GM12878 (cell line): ENCODE measurements around the gene HDAC9. TPM values are rescaled to one million over a fixed set of nuclear protein-coding genes. Genes with fewer than 3 reads are reported as not detected.

ENCODE experiments used
- ATAC-seq: fragments of 200-7000 bp; cut with Tn5 transposase; 3 replicates; pipeline ENCODE4 v1.9.1; 2020; ENCODE audit warnings: mild to moderate bottlenecking, moderate library complexity
- BruUV-seq: library from RNA; stranded (reverse); fragments of 400-500 nt; replicated peaks from 2 replicates; lab custom pipeline; 2021; lab: Mats Ljungman, UMichigan
- CTCF ChIA-PET: fragments of 300-600 bp; sonication (Branson Sonifier 250); formaldehyde crosslinking; extraction: SDS; loops from one replicate; lab custom pipeline; 2021; ENCODE audit warnings: inconsistent platforms; lab: Yijun Ruan, JAX
- POLR2A ChIA-PET: fragments of 350-600 bp; formaldehyde crosslinking; extraction: SDS; loops from one replicate; lab custom pipeline; 2021; ENCODE audit warnings: inconsistent platforms; lab: Charles Lee
- RAD21 ChIA-PET: fragments of 300-600 bp; sonication (Branson Sonifier 250); formaldehyde crosslinking; loops from one replicate; lab custom pipeline; 2023; ENCODE audit warnings: antibody characterized with exemption; ENCODE audit not compliant: unreplicated experiment; lab: Charles Lee
- SMC1A ChIA-PET: fragments of 300-600 bp; sonication (Branson Sonifier 250); formaldehyde crosslinking; loops from one replicate; lab custom pipeline; 2023; ENCODE audit not compliant: unreplicated experiment, uncharacterized antibody; lab: Charles Lee
- DNase-seq: peaks from one replicate; pipeline ENCODE4 v3.0.0-alpha.2; 2011; ENCODE audit warnings: low read depth, low spot score
- FAIRE-seq: peaks from 3 replicates; lab custom pipeline; 2011; peaks lifted over from hg19 to GRCh38; lab: Jason Lieb, UNC
- H2AFZ ChIP-seq: 2 replicates; pipeline ENCODE4 v1.6.0; 2011; ENCODE audit warnings: low read depth, low read length, control low read depth; ENCODE audit not compliant: control insufficient read depth
- H3K27ac ChIP-seq: 2 replicates; pipeline ENCODE4 v1.5.1; 2011; ENCODE audit warnings: control low read depth; ENCODE audit not compliant: control insufficient read depth, insufficient read depth
- H3K27me3 ChIP-seq, 2 experiments: replicated peaks in 1 of 2; 2 replicates each; pipeline versions ENCODE4 v1.6.0 to v1.6.1; 2011; ENCODE audit warnings: low read length in 1 of 2; ENCODE audit not compliant: control insufficient read depth in 2 of 2, insufficient read depth in 2 of 2
- H3K36me3 ChIP-seq, 2 experiments: 2 replicates each; pipeline ENCODE4 v1.5.1; 2011; ENCODE audit warnings: low read length in 1 of 2; ENCODE audit not compliant: control insufficient read depth in 2 of 2, insufficient read depth in 2 of 2
- H3K4me1 ChIP-seq: 2 replicates; pipeline ENCODE4 v1.6.1; 2011; ENCODE audit warnings: mild to moderate bottlenecking, low read length, moderate library complexity, mixed read lengths; ENCODE audit not compliant: control insufficient read depth, insufficient read depth
- H3K4me2 ChIP-seq: 2 replicates; pipeline ENCODE4 v1.6.0; 2011; ENCODE audit warnings: control low read depth; ENCODE audit not compliant: control insufficient read depth, insufficient read depth
- H3K4me3 ChIP-seq: fragments of 200-600 bp; sonication (generic); 2 replicates; pipeline ENCODE4 v1.5.1; 2016
- H3K79me2 ChIP-seq: 2 replicates; pipeline ENCODE4 v1.6.0; 2011; ENCODE audit warnings: low read length; ENCODE audit not compliant: control insufficient read depth, insufficient read depth
- H3K9ac ChIP-seq: 2 replicates; pipeline ENCODE4 v1.8.0; 2011; ENCODE audit warnings: low read length, control low read depth, mixed read lengths; ENCODE audit not compliant: control insufficient read depth, insufficient read depth
- H3K9me3 ChIP-seq: replicated peaks from 3 replicates; pipeline ENCODE4 v1.5.1; 2011; ENCODE audit warnings: mild to moderate bottlenecking, low read length; ENCODE audit not compliant: control insufficient read depth, insufficient read depth
- H4K20me1 ChIP-seq: 2 replicates; pipeline ENCODE4 v1.6.0; 2011; ENCODE audit not compliant: control insufficient read depth, insufficient read depth
- BACH1 ChIP-seq: fragments of 450-650 bp; IDR thresholded peaks from 2 replicates; pipeline ENCODE4 v1.6.1; 2017; ENCODE audit warnings: mild to moderate bottlenecking, borderline replicate concordance
- CTCF ChIP-seq, 3 experiments: IDR thresholded peaks in 2 of 3; conservative IDR thresholded peaks in 1 of 3; 2 replicates each; pipeline ENCODE4 v1.5.1; 2011; ENCODE audit warnings: low read depth in 3 of 3, low read length in 3 of 3, mild to moderate bottlenecking in 3 of 3, control low read depth in 2 of 3, moderate library complexity in 2 of 3, inconsistent platforms in 1 of 3, mixed read lengths in 1 of 3; ENCODE audit not compliant: control insufficient read depth in 2 of 3, insufficient read depth in 1 of 3; ENCODE audit errors: extremely low read depth in 1 of 3
- EP300 ChIP-seq, 2 experiments: fragments of 150-350 bp in 1 of 2; IDR thresholded peaks; 2 replicates each; pipeline ENCODE4 v1.6.1; 2011 to 2012; ENCODE audit warnings: low read depth in 2 of 2, low read length in 2 of 2, borderline replicate concordance in 1 of 2, improper control_type of control experiment in 1 of 2, inconsistent platforms in 1 of 2; ENCODE audit not compliant: control insufficient read depth in 1 of 2
- GATAD2B ChIP-seq: fragments of 450-650 bp; conservative IDR thresholded peaks from 2 replicates; pipeline ENCODE4 v1.6.1; 2017; ENCODE audit warnings: low read depth, mild to moderate bottlenecking, moderate library complexity
- MYC ChIP-seq: IDR thresholded peaks from 2 replicates; pipeline ENCODE4 v1.6.1; 2011; ENCODE audit warnings: mild to moderate bottlenecking, low read length, moderate library complexity, inconsistent platforms; ENCODE audit not compliant: insufficient read depth, insufficient replicate concordance, insufficient read length, severe bottlenecking
- PRDM15 ChIP-seq: fragments of 450-650 bp; formaldehyde crosslinking; IDR thresholded peaks from 2 replicates; pipeline ENCODE4 v1.4.0; 2020; ENCODE audit warnings: mild to moderate bottlenecking, moderate library complexity
- RAD21 ChIP-seq: IDR thresholded peaks from 2 replicates; pipeline ENCODE4 v1.6.1; 2011; ENCODE audit warnings: mild to moderate bottlenecking, low read depth, low read length, moderate library complexity; ENCODE audit not compliant: insufficient read depth
- SIN3A ChIP-seq: IDR thresholded peaks from 2 replicates; pipeline ENCODE4 v1.6.1; 2012; ENCODE audit warnings: low read depth, low read length, improper control_type of control experiment
- SMAD1 ChIP-seq: fragments of 450-650 bp; IDR thresholded peaks from 2 replicates; pipeline ENCODE4 v1.6.1; 2018; ENCODE audit warnings: mild to moderate bottlenecking, low read depth; ENCODE audit not compliant: partially characterized antibody
- SMC3 ChIP-seq: IDR thresholded peaks from 2 replicates; pipeline ENCODE4 v1.6.1; 2011; ENCODE audit warnings: low read length, improper control_type of control experiment, borderline replicate concordance
- STAT1 ChIP-seq: fragments of 450-650 bp; conservative IDR thresholded peaks from 2 replicates; pipeline ENCODE4 v1.6.1; 2014; ENCODE audit warnings: antibody characterized with exemption, mild to moderate bottlenecking
- ZBTB33 ChIP-seq: fragments of 450-650 bp; IDR thresholded peaks from 2 replicates; pipeline ENCODE4 v1.6.1; 2017; ENCODE audit warnings: mild to moderate bottlenecking
- WGBS: methylation state at CpG from one replicate; pipeline ENCODE4 v1.1.6; 2016; ENCODE audit warnings: low lambda C conversion rate; ENCODE audit not compliant: insufficient replicate concordance, insufficient coverage; ENCODE audit errors: missing lambda C conversion rate; 5-methylcytosine and 5-hydroxymethylcytosine counted together
- in situ Hi-C: fragments of 300-500 bp; cut with MboI; formaldehyde crosslinking; loops from 9 replicates; pipeline ENCODE4 v1.14.3; 2018; ENCODE audit warnings: mixed read lengths
- intact Hi-C: fragments of 100-400 bp; cut with micrococcal nuclease; formaldehyde crosslinking; loops from one replicate; pipeline ENCODE4 v1.14.2; 2022; ENCODE audit not compliant: unreplicated experiment
- polyA plus RNA-seq, 11 experiments: library from polyadenylated mRNA; depleted of rRNA in 4 of 11; unstranded in 6 of 11; stranded (reverse) in 5 of 11; fragments of >200 nt; fragmentation: Nextera tagmentation in 4 of 11; fragmentation: Illumina TruSeq in 1 of 11; extraction: Ambion mirVana in 4 of 11; extraction: Trizol in 1 of 11; gene quantifications; 1 replicate in 1 of 11; 2 replicates in 10 of 11; pipeline versions ENCODE4 v1.2.1 to v1.2.3, GENCODE V29; 2011 to 2016; ENCODE audit warnings: inconsistent platforms in 2 of 11, missing spikeins in 2 of 11, low read depth in 1 of 11
- total RNA-seq, 4 experiments: library from RNA; depleted of rRNA in 3 of 4; stranded (reverse); fragments of >200 nt in 3 of 4; fragmentation: Illumina TruSeq in 1 of 4; extraction: Trizol in 1 of 4; gene quantifications; 2 replicates each; pipeline versions ENCODE4 v1.2.1 to v1.2.3, GENCODE V29; 2013 to 2021

The HDAC9 gene
- total and polyA plus RNA-seq, 10 of the 15 experiments (the other 5 are each of a cell fraction or from before 2014, with no cell fraction given) = 0.73 to 12.8 (median 0.92) TPM

- TF ChIP-seq PRDM15 (CRISPR knock-in tag) (no peak), MYC (no peak)
Measured at GRCh38 chr7:18570441-18570840, 74.9 kb downstream of the HDAC9 start (continued).

GRCh38 chr7:18570890-18571478, 75.4 kb downstream of the HDAC9 start:
- Histone ChIP-seq H3K4me2 (no peak overlapping the region), H2AFZ (no peak overlapping the region), H3K27ac (no peak overlapping the region), H3K36me3 (no peaks in the 10 kb centered on the region), H4K20me1 (no peaks in the 10 kb centered on the region), H3K4me3 (no peak overlapping the region), H3K27me3 (no peaks in the 10 kb centered on the region), H3K4me1 (no peaks in the 10 kb centered on the region), H3K9me3 (no peaks in the 10 kb centered on the region), H3K79me2 (no peaks in the 10 kb centered on the region), H3K9ac (no peak overlapping the region)
- ATAC-seq (no peak), DNase-seq (no peak), FAIRE-seq (no peak)
- POLR2A ChIA-PET = no interaction called here
- CTCF ChIA-PET = interaction anchor here (0.6 to 9.7 kb wide), 13 partner anchors 10 to 218 kb away, joined by 3 to 110 read pairs (median 4); no protein-coding TSS in a partner anchor
- SMC1A ChIA-PET = interaction anchor here (0.7 to 6.1 kb wide), 11 partner anchors 9 to 218 kb away, joined by 3 to 39 read pairs (median 4); no protein-coding TSS in a partner anchor
- RAD21 ChIA-PET = interaction anchor here (0.6 to 4.0 kb wide), 5 partner anchors 95 to 222 kb away, joined by 3 to 30 read pairs (median 4); no protein-coding TSS in a partner anchor
- in situ Hi-C loops (no loop called here), intact Hi-C loops (loop anchor here (1.0 kb wide), 1 partner anchor 219 kb away; no protein-coding TSS in a partner anchor)
- WGBS = 59% methylated on average over 3 of the region's 3 CpGs
- no TSS peak for BruUV-seq
- TF ChIP-seq SMC3 (peak; percentile 40; the same call in 1 of the 2 replicates), SIN3A (no peak), GATAD2B (no peak), STAT1 (no peak), ZBTB33 (no peak), EP300 (IDR thresholded peaks at IDR 0.05; ENCODE audit: borderline replicate concordance in 1 of 2, control insufficient read depth in 1 of 2, low read depth in 2 of 2, low read length in 2 of 2) (no peak), CTCF (IDR thresholded peaks at IDR 0.05 in 2 of 3, conservative IDR thresholded peaks at IDR 0.05 in 1 of 3; ENCODE audit: control insufficient read depth in 2 of 3, extremely low read depth in 1 of 3, insufficient read depth in 1 of 3, low read depth in 3 of 3, low read length in 3 of 3) (peak in 2 of 3 experiments; percentile 26 to 34; a peak in 2 of 6 replicates), SMAD1 (no peak), RAD21 (peak; percentile 43; the same call in 1 of the 2 replicates), BACH1 (no peak)
